IMR-90 (cell line): ENCODE measurements around the gene RHPN2. TPM values are rescaled to one million over a fixed set of nuclear protein-coding genes. Genes with fewer than 3 reads are reported as not detected.

ENCODE experiments used
- ATAC-seq: fragments of 200-7000 bp; cut with Tn5 transposase; 2 replicates; pipeline ENCODE4 v1.9.1; 2020; ENCODE audit warnings: low read depth, mild to moderate bottlenecking, moderate library complexity
- BruUV-seq: library from RNA; stranded (reverse); fragments of 400-500 nt; replicated peaks from 2 replicates; lab custom pipeline; 2021; lab: Mats Ljungman, UMichigan
- CTCF ChIA-PET: fragments of 300-600 bp; formaldehyde crosslinking; extraction: SDS; loops from one replicate; lab custom pipeline; 2021; ENCODE audit warnings: antibody characterized with exemption; lab: Yijun Ruan, JAX
- POLR2A ChIA-PET: fragments of 300-600 bp; sonication (Branson Sonifier 250); formaldehyde crosslinking; loops from one replicate; lab custom pipeline; 2022; ENCODE audit warnings: antibody characterized with exemption; ENCODE audit not compliant: unreplicated experiment; lab: Charles Lee
- DNase-seq: peaks from one replicate; pipeline ENCODE4 v3.0.0; 2013
- H2AFZ ChIP-seq: replicated peaks from 2 replicates; pipeline ENCODE3; 2013; ENCODE audit warnings: low read length, mild to moderate bottlenecking; ENCODE audit not compliant: poor library complexity
- H2AK5ac ChIP-seq: 2 replicates; pipeline ENCODE4 v1.6.1; 2013; ENCODE audit warnings: low read depth, low read length, inconsistent platforms
- H2AK9ac ChIP-seq: replicated peaks from 2 replicates; pipeline ENCODE3; 2013; ENCODE audit warnings: mild to moderate bottlenecking, low read depth, low read length, moderate library complexity; ENCODE audit not compliant: poor library complexity
- H2BK120ac ChIP-seq: 2 replicates; pipeline ENCODE4 v1.6.1; 2013; ENCODE audit warnings: low read depth, low read length, inconsistent platforms
- H2BK15ac ChIP-seq: 3 replicates; pipeline ENCODE4 v1.6.1; 2013; ENCODE audit warnings: low read depth, low read length, inconsistent platforms
- H2BK20ac ChIP-seq: 2 replicates; pipeline ENCODE4 v1.6.1; 2013; ENCODE audit warnings: low read depth, mild to moderate bottlenecking, inconsistent platforms, low read length, moderate library complexity
- H2BK5ac ChIP-seq: 2 replicates; pipeline ENCODE4 v1.6.1; 2013; ENCODE audit warnings: mild to moderate bottlenecking, low read depth, low read length, inconsistent platforms; ENCODE audit not compliant: poor library complexity, severe bottlenecking
- H3K14ac ChIP-seq: replicated peaks from 2 replicates; pipeline ENCODE4 v1.6.1; 2013; ENCODE audit warnings: low read depth, low read length, inconsistent platforms
- H3K18ac ChIP-seq: 2 replicates; pipeline ENCODE4 v1.6.1; 2013; ENCODE audit warnings: low read depth, low read length, control low read depth
- H3K23ac ChIP-seq: 2 replicates; pipeline ENCODE4 v1.6.1; 2013; ENCODE audit warnings: low read depth, low read length, inconsistent platforms
- H3K27ac ChIP-seq: 2 replicates; pipeline ENCODE4 v1.5.1; 2013; ENCODE audit warnings: mild to moderate bottlenecking, control low read depth, low read length; ENCODE audit not compliant: insufficient read depth
- H3K27me3 ChIP-seq: 2 replicates; pipeline ENCODE4 v1.6.1; 2013; ENCODE audit warnings: low read length; ENCODE audit not compliant: control insufficient read depth, insufficient read depth
- H3K36me3 ChIP-seq: 2 replicates; pipeline ENCODE4 v1.6.1; 2013; ENCODE audit warnings: low read length, mixed read lengths; ENCODE audit not compliant: control insufficient read depth, insufficient read depth
- H3K4ac ChIP-seq: 2 replicates; pipeline ENCODE4 v1.6.1; 2013; ENCODE audit warnings: low read depth, low read length, inconsistent platforms
- H3K4me1 ChIP-seq: 2 replicates; pipeline ENCODE4 v1.6.1; 2013; ENCODE audit warnings: low read length, mixed read lengths; ENCODE audit not compliant: control insufficient read depth, insufficient read depth
- H3K4me2 ChIP-seq: 2 replicates; pipeline ENCODE4 v1.6.1; 2013; ENCODE audit warnings: low read depth, mild to moderate bottlenecking, control low read depth, low read length, moderate library complexity
- H3K4me3 ChIP-seq: 2 replicates; pipeline ENCODE4 v1.5.1; 2013; ENCODE audit warnings: low read depth, mild to moderate bottlenecking, control low read depth, low read length, moderate library complexity; ENCODE audit not compliant: insufficient read depth
- H3K56ac ChIP-seq: 2 replicates; pipeline ENCODE4 v1.6.1; 2013; ENCODE audit warnings: low read length, inconsistent platforms; ENCODE audit not compliant: insufficient read depth; ENCODE audit errors: extremely low read depth
- H3K79me1 ChIP-seq, 2 experiments: 2 replicates each; pipeline ENCODE4 v1.6.1; 2013; ENCODE audit warnings: low read length in 2 of 2, inconsistent platforms in 1 of 2, low read depth in 1 of 2
- H3K9ac ChIP-seq: 2 replicates; pipeline ENCODE4 v1.6.1; 2013; ENCODE audit warnings: low read depth, low read length, control low read depth
- H3K9me1 ChIP-seq: 2 replicates; pipeline ENCODE4 v1.6.1; 2013; ENCODE audit warnings: low read length, inconsistent platforms; ENCODE audit not compliant: insufficient read depth
- H3K9me3 ChIP-seq: 2 replicates; pipeline ENCODE4 v1.6.1; 2013; ENCODE audit warnings: low read length; ENCODE audit not compliant: control insufficient read depth, insufficient read depth
- H4K20me1 ChIP-seq: 2 replicates; pipeline ENCODE4 v1.6.1; 2013; ENCODE audit warnings: low read length, inconsistent platforms; ENCODE audit not compliant: insufficient read depth
- H4K5ac ChIP-seq: 2 replicates; pipeline ENCODE4 v1.6.1; 2013; ENCODE audit warnings: mild to moderate bottlenecking, low read depth, low read length, control low read depth
- H4K8ac ChIP-seq, 2 experiments: 2 replicates each; pipeline ENCODE4 v1.6.1; 2013; ENCODE audit warnings: low read depth in 2 of 2, low read length in 2 of 2, control low read depth in 1 of 2, inconsistent platforms in 1 of 2
- H4K91ac ChIP-seq: 2 replicates; pipeline ENCODE4 v1.6.1; 2013; ENCODE audit warnings: low read depth, low read length, inconsistent platforms; ENCODE audit not compliant: insufficient read depth
- BHLHE40 ChIP-seq: fragments of 150-350 bp; IDR thresholded peaks from 2 replicates; pipeline ENCODE4 v1.6.1; 2016; ENCODE audit warnings: mild to moderate bottlenecking, low read depth, low read length
- CEBPB ChIP-seq: IDR thresholded peaks from 2 replicates; pipeline ENCODE4 v1.6.1; 2012; ENCODE audit warnings: low read depth, low read length, improper control_type of control experiment
- CHD1 ChIP-seq: IDR thresholded peaks from 2 replicates; pipeline ENCODE4 v1.6.1; 2012; ENCODE audit warnings: low read depth, low read length, improper control_type of control experiment
- FOS ChIP-seq: fragments of 150-350 bp; IDR thresholded peaks from 2 replicates; pipeline ENCODE4 v1.6.1; 2016; ENCODE audit warnings: low read depth, low read length
- MAFK ChIP-seq: IDR thresholded peaks from 2 replicates; pipeline ENCODE4 v1.6.1; 2012; ENCODE audit warnings: low read depth, low read length, improper control_type of control experiment
- MXI1 ChIP-seq: IDR thresholded peaks from 2 replicates; pipeline ENCODE4 v1.6.1; 2012; ENCODE audit warnings: low read depth, mild to moderate bottlenecking, low read length, moderate library complexity, borderline replicate concordance
- NFE2L2 ChIP-seq: fragments of 150-350 bp; IDR thresholded peaks from 2 replicates; pipeline ENCODE4 v1.6.1; 2016; ENCODE audit warnings: low read depth, mild to moderate bottlenecking, low read length
- POLR2A ChIP-seq: IDR thresholded peaks from 2 replicates; pipeline ENCODE4 v1.6.1; 2012; ENCODE audit warnings: mild to moderate bottlenecking, low read depth, low read length
- RAD21 ChIP-seq: IDR thresholded peaks from 2 replicates; pipeline ENCODE4 v1.6.1; 2012; ENCODE audit warnings: low read length, improper control_type of control experiment
- RCOR1 ChIP-seq: IDR thresholded peaks from 2 replicates; pipeline ENCODE4 v1.6.1; 2012; ENCODE audit warnings: mild to moderate bottlenecking, low read length, improper control_type of control experiment; ENCODE audit not compliant: insufficient replicate concordance
- RFX5 ChIP-seq: IDR thresholded peaks from 2 replicates; pipeline ENCODE4 v1.8.0; 2012; ENCODE audit warnings: low read depth, mild to moderate bottlenecking, low read length, moderate library complexity
- SMC3 ChIP-seq: fragments of 150-350 bp; IDR thresholded peaks from 2 replicates; pipeline ENCODE4 v1.6.1; 2016; ENCODE audit warnings: low read depth, mild to moderate bottlenecking, antibody characterized with exemption, low read length, moderate library complexity
- WGBS, 2 experiments: methylation state at CpG; one replicate each; pipeline versions ENCODE4 v1.1.5 to v1.1.7; 2013; ENCODE audit warnings: missing lambda C conversion rate in 2 of 2; ENCODE audit not compliant: insufficient read length in 1 of 2; ENCODE audit errors: extremely low coverage in 2 of 2; 5-methylcytosine and 5-hydroxymethylcytosine counted together
- dilution Hi-C: fragments of 300-500 bp; cut with HindIII; formaldehyde crosslinking; loops from one replicate; pipeline ENCODE4 v1.14.3; 2018; ENCODE audit warnings: low sequenced_read_pairs; ENCODE audit not compliant: unreplicated experiment
- in situ Hi-C: fragments of 300-500 bp; cut with MboI; formaldehyde crosslinking; loops from 3 replicates; pipeline ENCODE4 v1.14.3; 2019; ENCODE audit warnings: low sequenced_read_pairs, inconsistent platforms, mixed read lengths
- intact Hi-C: fragments of 100-400 bp; cut with micrococcal nuclease; formaldehyde crosslinking; loops from 2 replicates; pipeline ENCODE4 v1.10.0; 2022
- polyA plus RNA-seq, 3 experiments: library from polyadenylated mRNA; depleted of rRNA; stranded (reverse); fragments of >200 nt; gene quantifications; 2 replicates each; pipeline ENCODE4 v1.2.3, GENCODE V29; 2012; ENCODE audit warnings: low replicate concordance in 1 of 3
- total RNA-seq: library from RNA; depleted of rRNA; stranded (reverse); fragments of >200 nt; gene quantifications from 2 replicates; pipeline ENCODE4 v1.2.3, GENCODE V29; 2012
- TF ChIP-seq, protein P1 (sequence below): conservative IDR thresholded peaks from 2 replicates; pipeline ENCODE4 v1.5.1; 2012; ENCODE audit warnings: mild to moderate bottlenecking, low read depth, low read length, improper control_type of control experiment
- TF ChIP-seq, protein P2 (sequence below): fragments of 150-350 bp; IDR thresholded peaks from 2 replicates; pipeline ENCODE4 v1.6.1; 2017; ENCODE audit warnings: mild to moderate bottlenecking, antibody characterized with exemption, low read length, low read depth

The RHPN2 gene
- total and polyA plus RNA-seq, 2 of the 4 experiments (the other 2 are of a cell fraction): 2.3 to 4.0 TPM

DNA sequence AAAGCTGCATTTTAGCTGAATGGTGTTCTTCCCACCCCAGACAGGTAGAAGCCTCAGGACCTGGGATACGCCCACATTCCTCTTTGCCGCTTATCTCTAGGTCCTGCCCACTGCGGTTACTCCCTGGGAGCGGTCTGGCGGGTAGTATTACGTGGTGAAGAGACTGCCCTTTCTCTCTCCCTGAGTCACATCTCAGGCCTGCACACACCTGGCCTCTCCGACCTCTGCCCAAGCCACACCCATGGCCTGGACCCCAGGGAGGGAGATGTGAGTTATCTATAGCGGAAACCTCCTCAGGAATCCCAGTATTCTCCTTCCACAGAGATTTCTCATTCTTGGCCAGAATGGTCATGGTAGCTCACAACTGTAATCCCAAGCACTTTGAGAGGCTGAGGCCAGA is 17.3 kb downstream of the RHPN2 start:
- Histone ChIP-seq H3K27me3 (no peaks in the 10 kb centered on the region), H2BK120ac (no peak overlapping the region), H2BK15ac (no peak overlapping the region), H4K91ac (no peak overlapping the region), H3K4ac (no peak overlapping the region), H3K9ac (no peak overlapping the region), H2AK9ac (no peak overlapping the region), H3K9me1 (no peaks in the 10 kb centered on the region), H3K36me3 (no peaks in the 10 kb centered on the region), H3K79me1 (peaks cover 0 to 3% of the 10 kb centered on the region in 2 experiments; a peak in 1 of 4 replicates), H4K5ac (no peak overlapping the region), H3K14ac (no peak overlapping the region), H2AK5ac (no peak overlapping the region), H3K18ac (no peak overlapping the region), H3K4me3 (no peak overlapping the region), H3K56ac (no peak overlapping the region), H3K4me1 (peaks cover 2% of the 10 kb centered on the region; the same call in 1 of the 2 replicates), H3K9me3 (no peaks in the 10 kb centered on the region), H4K20me1 (no peaks in the 10 kb centered on the region), H3K23ac (no peak overlapping the region), H2AFZ (no peak overlapping the region), H3K27ac (no peak overlapping the region), H2BK20ac (no peak overlapping the region), H2BK5ac (no peak overlapping the region), H3K4me2 (no peak overlapping the region), H4K8ac (no peak overlapping the region)
- dilution Hi-C loops (no loop called here), in situ Hi-C loops (no loop called here), intact Hi-C loops (no loop called here)
- no TSS peak for BruUV-seq
- no peak for TF ChIP-seq POLR2A
- TF ChIP-seq SMC3: no peak
- no peak for TF ChIP-seq FOS
- no peak for TF ChIP-seq RAD21
- no peak for TF ChIP-seq BHLHE40
- no peak for TF ChIP-seq CHD1
- no peak for TF ChIP-seq MXI1
- no peak for TF ChIP-seq RCOR1
- TF ChIP-seq NFE2L2: no peak
- TF ChIP-seq, protein P1, sequence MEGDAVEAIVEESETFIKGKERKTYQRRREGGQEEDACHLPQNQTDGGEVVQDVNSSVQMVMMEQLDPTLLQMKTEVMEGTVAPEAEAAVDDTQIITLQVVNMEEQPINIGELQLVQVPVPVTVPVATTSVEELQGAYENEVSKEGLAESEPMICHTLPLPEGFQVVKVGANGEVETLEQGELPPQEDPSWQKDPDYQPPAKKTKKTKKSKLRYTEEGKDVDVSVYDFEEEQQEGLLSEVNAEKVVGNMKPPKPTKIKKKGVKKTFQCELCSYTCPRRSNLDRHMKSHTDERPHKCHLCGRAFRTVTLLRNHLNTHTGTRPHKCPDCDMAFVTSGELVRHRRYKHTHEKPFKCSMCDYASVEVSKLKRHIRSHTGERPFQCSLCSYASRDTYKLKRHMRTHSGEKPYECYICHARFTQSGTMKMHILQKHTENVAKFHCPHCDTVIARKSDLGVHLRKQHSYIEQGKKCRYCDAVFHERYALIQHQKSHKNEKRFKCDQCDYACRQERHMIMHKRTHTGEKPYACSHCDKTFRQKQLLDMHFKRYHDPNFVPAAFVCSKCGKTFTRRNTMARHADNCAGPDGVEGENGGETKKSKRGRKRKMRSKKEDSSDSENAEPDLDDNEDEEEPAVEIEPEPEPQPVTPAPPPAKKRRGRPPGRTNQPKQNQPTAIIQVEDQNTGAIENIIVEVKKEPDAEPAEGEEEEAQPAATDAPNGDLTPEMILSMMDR: no peak
- TF ChIP-seq MAFK: no peak
- TF ChIP-seq, protein P2, sequence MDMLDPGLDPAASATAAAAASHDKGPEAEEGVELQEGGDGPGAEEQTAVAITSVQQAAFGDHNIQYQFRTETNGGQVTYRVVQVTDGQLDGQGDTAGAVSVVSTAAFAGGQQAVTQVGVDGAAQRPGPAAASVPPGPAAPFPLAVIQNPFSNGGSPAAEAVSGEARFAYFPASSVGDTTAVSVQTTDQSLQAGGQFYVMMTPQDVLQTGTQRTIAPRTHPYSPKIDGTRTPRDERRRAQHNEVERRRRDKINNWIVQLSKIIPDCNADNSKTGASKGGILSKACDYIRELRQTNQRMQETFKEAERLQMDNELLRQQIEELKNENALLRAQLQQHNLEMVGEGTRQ: no peak
- no peak for TF ChIP-seq CEBPB
- TF ChIP-seq RFX5: no peak
- no CpG with 5 or more reads among the region's 8 CpGs for WGBS, 2 experiments
- DNase-seq: no peak
- ChIA-PET CTCF (no interaction called here), POLR2A (no interaction called here)
- ATAC-seq: no peak
